Psoas muscle (tissue), 8 donors: ENCODE results near the gene NPLOC4. TPM values are rescaled to one million over a fixed set of nuclear protein-coding genes. Genes with fewer than 3 reads are reported as not detected.
"Not testable (repeated sequence)": the region's sequence is repeated elsewhere in the genome, so short reads cannot be mapped to it uniquely, and the experiment has no call there.

Source experiments
- ATAC-seq, 4 donors: fragments of 200-7000 bp; cut with Tn5 transposase; one replicate each; pipeline ENCODE4 v1.9.1; 2020; ENCODE audit warnings: moderate library complexity in 3 of 4, mild to moderate bottlenecking in 2 of 4
- DNase-seq, 2 donors: peaks; one replicate each; pipeline ENCODE4 v3.0.0-alpha.2; 2020
- H3K27ac ChIP-seq: fragments of 200-600 bp; one replicate; pipeline ENCODE4 v1.8.0; 2022
- H3K27me3 ChIP-seq, 3 donors: fragments of 200-600 bp in 1 of 3; one replicate each; pipeline versions ENCODE4 v1.6.1 to v1.8.0; 2013 to 2022; ENCODE audit warnings: low read length in 2 of 3, mild to moderate bottlenecking in 2 of 3, moderate library complexity in 1 of 3; ENCODE audit not compliant: insufficient read depth in 3 of 3
- H3K36me3 ChIP-seq, 2 donors: fragments of 200-600 bp in 1 of 2; one replicate each; pipeline versions ENCODE4 v1.6.1 to v1.8.0; 2013 to 2022; ENCODE audit warnings: low read depth in 1 of 2, mild to moderate bottlenecking in 1 of 2, moderate library complexity in 1 of 2; ENCODE audit not compliant: insufficient read depth in 1 of 2
- H3K4me1 ChIP-seq: fragments of 200-600 bp; one replicate; pipeline ENCODE4 v1.8.0; 2022
- H3K4me3 ChIP-seq: fragments of 200-600 bp; one replicate; pipeline ENCODE4 v1.8.0; 2022; ENCODE audit warnings: mild to moderate bottlenecking
- H3K9me3 ChIP-seq: fragments of 200-600 bp; one replicate; pipeline ENCODE4 v1.8.0; 2022
- WGBS, 3 donors: extraction: QIAGEN DNeasy Blood & Tissue Kit; methylation state at CpG; one replicate each; pipeline versions ENCODE4 v1.1.6 to v1.1.7; 2013; 5-methylcytosine and 5-hydroxymethylcytosine counted together
- intact Hi-C, 2 donors: fragments of 100-400 bp; cut with DNase I; formaldehyde crosslinking; loops; one replicate each; pipeline versions ENCODE4 v1.11.0 to v1.14.2; 2022
- polyA plus RNA-seq, 3 donors: library from polyadenylated mRNA; stranded (reverse); fragments of 200-250 nt; gene quantifications; one replicate each; pipeline ENCODE4 v1.2.3, GENCODE V29; 2013
- total RNA-seq, 4 donors: library from RNA; stranded (reverse); fragmentation: NEBNext Ultra II Directional in 2 of 4; extraction: Animal tissue kit (Norgen Biotek cat#: 25700) in 2 of 4; gene quantifications; one replicate each; pipeline versions ENCODE4 v1.2.1 to v1.2.4, GENCODE V29; 2021 to 2023
- TF ChIP-seq, protein P1 (sequence below): fragments of 200-600 bp; IDR thresholded peaks from one replicate; pipeline ENCODE4 v1.8.0; 2022; ENCODE audit warnings: antibody characterized with exemption
- donor health status: healthy with polysubstance abuse.
- donor health status: DM: no; HTN: no; CAD: no; lungs with moderate emphysema.
- donor health status: Bipolar disorder and iron deficiency.
- donor health status: healthy.
- donor health status: DM: yes; HTN: yes; CAD: no.
- donor health status: DM: no; HTN: no; CAD: no.
- donor health status: DM: no; HTN: no; CAD: no.
- donor health status: DM: yes; HTN: yes; CAD: no.

Gene NPLOC4
- total and polyA plus RNA-seq, 7 donors = 87.3 to 414 (median 204) TPM

DNA sequence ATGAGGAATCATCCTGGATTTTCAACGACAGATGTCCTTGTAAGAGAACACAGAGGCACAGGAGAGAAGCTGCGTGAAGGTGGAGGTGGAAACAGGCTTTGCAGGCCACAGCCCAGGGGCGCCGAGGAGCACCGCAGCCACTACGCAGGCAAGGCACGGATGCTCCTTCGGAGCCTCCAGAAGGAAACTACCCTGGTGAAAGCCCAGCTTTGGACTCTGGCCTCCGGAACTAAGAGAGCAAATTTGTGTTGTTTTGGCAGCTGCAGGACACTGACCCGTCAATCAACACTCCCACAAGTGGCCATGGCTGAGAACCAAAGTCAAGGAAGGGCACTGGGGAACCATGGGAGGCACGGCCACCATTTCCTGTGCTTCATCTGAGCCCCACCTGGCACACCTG is 43.2 kb upstream of the NPLOC4 start:
- intact Hi-C loops = loop anchor here in 1 of 2 donors (5.0 kb wide), 1 partner anchor 43 kb away; the partner anchor contains the start of genes NPLOC4 and TSPAN10
- Histone ChIP-seq H3K36me3 (peaks cover 0 to 6% of the 10 kb centered on the region in 2 donors), H3K27ac (no peak overlapping the region), H3K4me1 (peaks cover 11% of the 10 kb centered on the region), H3K27me3 (no peaks in the 10 kb centered on the region), H3K4me3 (no peak overlapping the region), H3K9me3 (no peaks in the 10 kb centered on the region)
- no peak for DNase-seq
- ATAC-seq = no peak
- TF ChIP-seq, protein P1, sequence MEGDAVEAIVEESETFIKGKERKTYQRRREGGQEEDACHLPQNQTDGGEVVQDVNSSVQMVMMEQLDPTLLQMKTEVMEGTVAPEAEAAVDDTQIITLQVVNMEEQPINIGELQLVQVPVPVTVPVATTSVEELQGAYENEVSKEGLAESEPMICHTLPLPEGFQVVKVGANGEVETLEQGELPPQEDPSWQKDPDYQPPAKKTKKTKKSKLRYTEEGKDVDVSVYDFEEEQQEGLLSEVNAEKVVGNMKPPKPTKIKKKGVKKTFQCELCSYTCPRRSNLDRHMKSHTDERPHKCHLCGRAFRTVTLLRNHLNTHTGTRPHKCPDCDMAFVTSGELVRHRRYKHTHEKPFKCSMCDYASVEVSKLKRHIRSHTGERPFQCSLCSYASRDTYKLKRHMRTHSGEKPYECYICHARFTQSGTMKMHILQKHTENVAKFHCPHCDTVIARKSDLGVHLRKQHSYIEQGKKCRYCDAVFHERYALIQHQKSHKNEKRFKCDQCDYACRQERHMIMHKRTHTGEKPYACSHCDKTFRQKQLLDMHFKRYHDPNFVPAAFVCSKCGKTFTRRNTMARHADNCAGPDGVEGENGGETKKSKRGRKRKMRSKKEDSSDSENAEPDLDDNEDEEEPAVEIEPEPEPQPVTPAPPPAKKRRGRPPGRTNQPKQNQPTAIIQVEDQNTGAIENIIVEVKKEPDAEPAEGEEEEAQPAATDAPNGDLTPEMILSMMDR = no peak
- WGBS, 3 donors = 57 to 67% (median 59%) methylated on average over 11 of the region's 11 CpGs

DNA sequence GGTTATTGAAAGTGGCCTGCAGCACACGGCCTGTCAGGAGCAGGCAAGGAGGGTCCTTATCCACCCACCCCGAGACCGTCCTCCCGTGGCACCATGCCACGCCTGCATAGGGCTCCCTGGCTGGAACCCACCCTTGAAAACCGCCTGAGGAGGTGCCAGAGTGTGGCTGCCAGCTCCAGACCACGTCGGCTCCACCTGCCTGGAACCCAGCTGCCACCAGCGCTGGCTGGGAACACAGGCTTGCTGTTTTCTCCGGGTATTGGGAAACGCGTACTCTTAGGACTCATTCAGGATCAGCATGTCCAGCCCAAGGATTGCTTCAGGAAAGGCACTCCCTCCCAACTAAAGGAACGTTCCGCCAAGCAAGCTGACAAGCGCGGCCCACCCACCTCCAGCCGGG is 40.0 kb upstream of the NPLOC4 start:
- H3K36me3 ChIP-seq = peaks cover 0 to 28% of the 10 kb centered on the region in 2 donors

DNA sequence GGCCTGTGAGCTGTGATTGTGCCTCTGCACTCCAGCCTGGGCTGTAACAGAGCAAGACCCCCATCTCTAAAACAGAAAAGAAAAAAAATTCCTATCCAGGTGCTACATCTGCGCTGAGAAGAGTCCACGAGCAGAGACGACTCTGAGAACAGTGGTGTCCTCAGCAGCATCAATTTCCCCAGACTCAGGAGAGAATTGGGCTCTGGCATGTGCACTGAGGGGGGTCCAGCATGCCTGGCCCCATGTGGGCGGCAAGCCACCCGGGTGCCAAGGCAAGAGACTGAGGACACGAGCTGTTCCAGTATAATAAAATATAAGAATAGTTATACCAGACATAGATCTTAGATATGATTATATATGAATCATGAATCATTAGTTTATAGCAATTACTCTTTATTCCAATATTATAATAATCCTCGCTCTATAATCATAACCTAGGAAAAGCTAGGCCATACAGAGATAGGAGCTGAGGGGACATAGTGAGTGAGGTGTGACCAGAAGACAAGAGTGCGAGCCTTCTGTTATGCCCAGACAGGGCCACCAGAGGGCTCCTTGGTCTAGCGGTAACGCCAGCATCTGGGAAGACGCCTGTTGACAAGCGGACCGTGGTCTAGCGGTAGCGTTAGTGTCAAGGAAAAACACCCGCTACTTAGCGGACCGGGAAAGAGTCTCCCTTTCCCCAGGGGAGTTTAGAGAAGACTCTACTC is 38.8 kb upstream of the NPLOC4 start:
- intact Hi-C loops = not testable (repeated sequence)
- WGBS, 3 donors = 36 to 46% (median 43%) methylated on average over 18 of the region's 18 CpGs

More for the DNA sequence above, 40.0 kb upstream of the NPLOC4 start:
- Histone ChIP-seq H3K4me3 (no peak overlapping the region), H3K27me3 (no peaks in the 10 kb centered on the region), H3K4me1 (no peaks in the 10 kb centered on the region), H3K9me3 (no peaks in the 10 kb centered on the region), H3K27ac (no peak overlapping the region)
- TF ChIP-seq, protein P1 = no peak
- ATAC-seq (peak in 2 of 4 donors; percentile 41 to 53), DNase-seq (peak in 1 of 2 donors; percentile 54)
- intact Hi-C loops = no loop called here
- WGBS, 3 donors = 62 to 72% (median 63%) methylated on average over 17 of the region's 17 CpGs

DNA sequence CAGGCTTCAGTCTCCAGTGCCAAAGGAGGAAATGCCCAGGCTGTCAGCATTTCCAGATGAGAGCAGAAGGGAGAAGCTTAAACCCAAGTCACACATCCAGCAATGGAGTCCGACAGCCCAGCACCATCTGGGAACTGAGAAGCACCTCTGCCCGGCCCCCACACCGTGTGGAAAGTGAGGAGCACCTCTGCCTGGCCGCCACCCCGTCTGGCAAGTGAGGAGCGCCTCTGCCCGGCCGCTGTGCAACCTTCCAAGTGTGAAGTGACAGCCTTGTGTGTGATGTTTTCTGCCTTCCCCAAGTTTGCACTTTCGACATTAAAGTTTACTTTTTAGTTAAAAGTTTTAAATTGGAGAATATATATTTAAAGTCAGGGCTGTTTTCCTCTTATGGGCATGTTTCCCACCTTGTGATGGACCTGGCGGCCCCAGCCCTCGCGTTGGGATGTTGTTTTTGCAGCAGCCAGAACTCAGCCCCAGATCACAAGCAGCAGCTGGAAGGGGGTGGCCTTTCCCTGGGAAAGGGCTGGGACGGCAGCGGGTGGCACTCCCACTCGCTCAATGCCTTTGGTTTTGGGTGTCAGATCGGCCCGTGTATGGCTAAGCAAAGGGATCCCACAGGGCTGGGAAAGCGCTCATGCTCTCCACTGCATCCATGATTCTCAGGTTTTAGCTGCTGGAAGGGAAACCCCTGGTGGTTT is 36.8 kb upstream of the NPLOC4 start:
- Histone ChIP-seq H3K36me3 (peaks cover 0 to 54% of the 10 kb centered on the region in 2 donors), H3K27ac (no peak overlapping the region), H3K9me3 (no peaks in the 10 kb centered on the region), H3K4me1 (no peaks in the 10 kb centered on the region), H3K27me3 (no peaks in the 10 kb centered on the region), H3K4me3 (no peak overlapping the region)
- TF ChIP-seq, protein P1 = no peak
- DNase-seq (no peak), ATAC-seq (no peak)
- intact Hi-C loops = no loop called here
- WGBS, 3 donors = 74 to 81% (median 79%) methylated on average over 18 of the region's 18 CpGs

More for the DNA sequence above, 38.8 kb upstream of the NPLOC4 start:
- ATAC-seq (peak in 1 of 4 donors; percentile 46), DNase-seq (peak in 1 of 2 donors; percentile 66)
- not testable (repeated sequence) for H3K27me3 ChIP-seq, H3K9me3 ChIP-seq, H3K4me1 ChIP-seq, H3K4me3 ChIP-seq, H3K27ac ChIP-seq
- H3K36me3 ChIP-seq = peaks cover 0 to 34% of the 10 kb centered on the region in 2 donors
- TF ChIP-seq, protein P1 = peak; percentile 60
